SKM-1 treated with dmso at 0.1 percent for 144 hours (cell line): ENCODE measurements around the gene NUP50.
"Not testable (repeated sequence)": the region's sequence is repeated elsewhere in the genome, so short reads cannot be mapped to it uniquely, and the experiment has no call there.

Experiments used
- DNase-seq: peaks from one replicate; lab custom pipeline; 2025; ENCODE audit not compliant: unreplicated experiment; lab: John Stamatoyannopoulos, UW

NUP50 gene

DNA sequence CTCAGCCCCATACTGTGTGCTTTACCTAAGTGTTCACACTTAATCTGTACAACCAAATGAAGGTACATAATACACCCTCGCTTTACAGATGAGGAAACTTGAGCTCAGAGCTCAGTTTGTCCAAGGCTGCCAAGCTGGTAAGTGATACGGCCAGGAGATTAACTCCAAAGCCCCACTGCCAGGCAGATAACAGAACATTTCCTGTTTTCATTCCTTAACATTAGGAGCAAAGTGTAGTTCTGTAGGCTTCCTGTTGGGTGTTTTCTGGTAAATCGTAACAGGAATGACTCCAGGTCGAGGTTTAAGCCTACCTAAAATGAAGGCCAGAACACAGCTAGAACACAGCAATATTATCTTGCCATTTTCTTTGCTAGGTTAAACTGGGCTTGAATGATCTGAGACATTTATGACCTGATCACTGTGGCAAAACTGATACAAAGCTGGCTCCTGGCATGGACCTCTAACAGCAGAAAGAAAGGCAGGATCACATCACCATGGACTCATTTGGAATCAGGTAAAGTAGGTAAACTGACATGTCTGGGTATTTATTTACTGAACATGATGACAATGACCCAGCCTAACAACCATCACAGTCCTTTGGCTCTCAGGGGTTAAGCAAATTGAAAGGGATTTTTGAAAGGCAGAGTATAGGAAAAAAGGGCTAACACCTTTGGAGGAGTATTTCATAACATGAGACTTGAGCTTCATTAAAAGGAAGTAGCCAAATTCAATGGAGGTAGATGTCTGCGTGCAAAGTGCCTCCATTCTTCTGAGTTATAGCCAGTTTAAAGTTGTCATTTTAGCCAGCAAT is 3.9 kb upstream of the NUP50 start:
- no peak for DNase-seq

DNA sequence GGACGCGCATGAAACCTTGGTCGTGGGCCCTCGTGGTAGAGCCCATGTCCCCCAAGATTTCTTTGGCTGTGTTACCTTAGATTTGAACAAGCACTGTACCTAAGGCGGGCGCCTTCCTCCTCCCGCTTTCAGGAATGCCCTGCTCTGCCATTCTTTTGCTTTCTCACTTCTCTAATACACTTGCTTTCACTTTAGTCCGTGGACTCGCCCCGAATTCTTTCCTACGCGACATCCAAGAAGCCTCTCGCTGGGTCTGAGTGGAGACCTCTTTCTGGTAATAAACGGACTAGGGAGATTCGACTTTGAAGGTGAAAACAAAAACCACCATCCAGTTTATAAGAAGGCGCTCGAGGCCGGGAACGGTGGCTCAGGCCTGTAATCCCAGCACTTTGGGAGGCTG is 1.2 kb upstream of the NUP50 start:
- no peak for DNase-seq

GRCh38 chr22:45163099-45163450 is 650 bp upstream of the NUP50 start:
- peak; percentile 13 for DNase-seq

DNA sequence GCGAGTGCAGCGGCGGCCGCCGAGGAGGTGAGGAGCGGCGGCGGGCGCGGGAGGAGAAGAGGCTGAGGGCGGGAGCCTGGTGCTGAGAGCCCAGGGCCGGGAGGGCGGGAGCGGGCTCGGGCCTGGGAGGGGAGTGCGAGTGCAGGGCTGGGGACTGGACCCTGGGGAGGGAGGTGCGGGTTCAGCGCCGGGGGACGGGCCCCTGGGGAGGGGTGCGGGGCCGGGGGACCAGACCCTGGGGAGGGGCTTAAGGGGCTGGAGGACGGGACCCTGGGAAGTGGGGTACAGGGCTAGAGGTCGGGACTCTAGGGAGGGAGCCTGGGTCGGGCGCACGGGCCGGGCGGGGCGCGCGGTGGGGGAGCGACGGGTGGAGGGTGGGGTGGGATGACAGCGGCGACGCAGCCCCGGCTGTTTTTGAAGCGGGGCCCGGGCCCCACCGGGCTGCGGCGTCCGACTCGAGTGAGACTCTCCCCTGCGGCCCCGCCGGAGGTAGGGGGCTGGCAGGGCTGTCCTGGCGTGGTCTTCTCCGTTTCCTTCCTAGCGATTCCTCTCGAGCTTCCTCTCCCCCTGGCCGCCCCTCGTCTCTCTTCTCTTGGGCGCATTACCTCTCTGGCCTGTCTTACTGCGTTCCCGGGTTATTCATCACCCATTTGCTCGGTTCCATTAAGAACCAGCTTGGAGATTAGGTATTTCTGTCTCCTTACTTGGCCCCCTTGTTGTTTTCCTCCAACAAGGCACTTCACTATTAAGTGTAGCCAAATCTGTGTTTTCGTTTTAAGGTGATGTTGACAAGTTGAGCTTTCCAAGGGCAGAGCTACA is 754 bp downstream of the NUP50 start:
- no peak for DNase-seq

- peak; percentile 78 for DNase-seq
These were observed 3.2 kb downstream of the NUP50 start for GRCh38 chr22:45166932-45167331.

GRCh38 chr22:45169591-45170466 is 6.1 kb downstream of the NUP50 start:
- DNase-seq: no peak

- DNase-seq: no peak
These were observed 8.1 kb downstream of the NUP50 start for GRCh38 chr22:45171830-45172229.

DNA sequence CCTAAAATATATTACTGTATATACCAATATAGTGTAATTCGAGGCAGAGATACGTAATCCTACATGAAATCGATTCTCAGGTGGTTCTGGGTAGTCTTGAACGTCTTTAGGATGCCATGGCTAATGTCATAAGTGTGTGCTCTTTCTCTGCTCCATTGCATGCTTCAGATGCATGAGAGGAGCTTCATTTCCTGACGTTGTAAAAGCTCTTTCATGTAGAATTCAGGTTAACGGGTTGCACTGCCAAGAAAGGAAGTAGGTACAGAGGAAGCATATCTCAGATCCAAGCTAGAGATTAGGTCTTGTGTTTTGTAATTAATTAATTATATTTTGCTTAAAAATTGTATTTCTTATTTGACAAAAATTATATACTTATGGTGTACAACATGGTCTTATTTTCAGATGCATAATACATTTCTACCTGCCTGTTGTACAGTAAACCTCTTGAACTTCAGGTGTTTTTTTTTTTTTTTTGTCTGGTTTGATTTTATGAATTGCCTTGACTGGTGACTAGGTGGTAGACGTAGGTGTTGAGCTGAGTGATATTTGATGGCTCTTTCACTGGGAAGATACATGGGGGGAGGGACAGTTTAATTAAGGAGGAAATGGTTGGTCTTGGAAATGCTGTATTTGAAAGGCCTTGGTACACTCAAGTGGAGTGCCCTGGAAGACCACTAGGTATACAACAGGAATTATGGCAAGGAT is 9.3 kb downstream of the NUP50 start:
- DNase-seq: no peak

- no peak for DNase-seq
These were observed 15.7 kb downstream of the NUP50 start for GRCh38 chr22:45179276-45180049.

GRCh38 chr22:45180146-45180679 is 16.5 kb downstream of the NUP50 start:
- no peak for DNase-seq

DNA sequence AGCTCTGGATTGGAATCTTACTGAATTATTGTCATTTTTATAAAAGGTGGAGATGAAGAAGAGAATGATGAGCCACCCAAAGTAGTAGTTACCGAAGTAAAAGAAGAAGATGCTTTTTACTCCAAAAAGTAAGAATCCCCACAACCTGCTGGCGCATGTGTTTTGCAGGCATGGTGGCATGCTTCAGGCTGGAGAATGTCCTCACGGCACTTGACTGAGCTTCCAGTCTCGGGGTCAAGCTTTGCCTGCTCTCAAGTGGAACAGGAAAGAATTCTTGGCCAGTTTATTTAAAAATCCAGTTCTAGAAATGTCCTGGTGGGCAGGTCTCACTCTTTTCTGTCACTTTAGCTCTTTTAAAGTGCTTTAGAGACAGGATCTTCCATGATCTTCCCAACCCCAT is 17.5 kb downstream of the NUP50 start:
- no peak for DNase-seq

GRCh38 chr22:45181766-45182165 is 18.0 kb downstream of the NUP50 start:
- DNase-seq: no peak

GRCh38 chr22:45183974-45184373 is 20.2 kb downstream of the NUP50 start:
- DNase-seq: no peak

GRCh38 chr22:45185718-45186514 is 22.2 kb downstream of the NUP50 start:
- no peak for DNase-seq

- DNase-seq: no peak
These were observed 24.2 kb downstream of the NUP50 start for GRCh38 chr22:45187891-45188290.

DNA sequence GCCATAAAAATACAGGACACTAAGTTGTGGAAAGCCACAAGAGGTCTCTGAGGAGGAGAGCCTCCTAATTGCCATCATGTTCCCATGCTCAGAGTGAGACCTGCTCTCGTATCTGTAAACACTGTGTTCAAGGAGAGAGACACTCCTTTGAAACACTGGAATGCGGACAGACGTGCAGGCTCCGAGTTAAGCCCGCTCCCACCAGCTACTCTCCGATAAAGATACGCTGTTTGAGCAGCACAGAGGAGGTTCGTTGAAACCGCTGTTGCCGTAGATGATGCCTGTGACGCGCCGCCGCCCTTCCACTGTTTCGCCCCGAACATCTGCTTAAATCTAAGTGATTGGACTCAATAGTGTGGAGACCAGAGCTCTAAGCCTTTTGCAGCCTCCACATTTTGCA is 25.1 kb downstream of the NUP50 start:
- DNase-seq: no peak

DNA sequence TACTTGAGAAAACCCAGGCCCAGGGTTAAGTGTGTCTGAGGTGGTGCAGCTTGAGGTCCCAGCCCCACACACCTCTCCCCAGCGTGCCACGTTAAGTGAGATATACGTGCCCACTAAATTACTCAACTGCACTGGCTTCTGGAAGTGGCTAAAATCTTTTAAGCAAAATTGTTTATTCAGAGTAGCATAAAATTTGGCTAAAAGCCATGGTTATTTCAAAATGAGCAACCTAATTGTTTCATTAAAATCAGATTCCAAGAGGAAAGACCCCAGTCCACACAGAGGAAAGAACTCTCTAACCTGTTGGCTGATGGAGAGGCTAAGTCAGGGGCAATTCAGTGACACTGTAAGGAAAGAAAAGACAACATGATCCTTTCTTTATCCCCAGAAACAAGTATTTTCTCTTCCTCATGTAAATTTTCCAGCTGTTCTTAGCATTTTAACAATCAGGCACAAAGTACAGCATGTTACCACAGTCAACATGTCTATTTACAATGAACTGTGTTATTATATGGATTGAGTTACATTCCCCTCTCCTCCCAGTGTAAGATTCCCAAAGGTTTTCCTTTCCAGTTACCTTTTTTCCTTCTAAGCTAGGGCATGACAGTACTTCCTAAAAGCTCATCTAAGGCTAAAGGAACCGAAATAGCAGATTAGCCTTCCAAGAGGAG is 26.6 kb downstream of the NUP50 start:
- DNase-seq: no peak

GRCh38 chr22:45191746-45192145 is 28.0 kb downstream of the NUP50 start:
- DNase-seq: not testable (repeated sequence)
